Activated naive CD8-positive, alpha-beta T cell treated with anti-CD3 and anti-CD28 coated beads, Interleukin-2, amount 10 ng/mL, durations not matched to agents 7 days and 5 days (primary cell): ENCODE results near the gene USP17L13. TPM values are rescaled to one million over a fixed set of nuclear protein-coding genes. Genes with fewer than 3 reads are reported as not detected.
"Not testable (repeated sequence)": the region's sequence is repeated elsewhere in the genome, so short reads cannot be mapped to it uniquely, and the experiment has no call there.

Experiments
- ATAC-seq: fragments of 150-1000 bp; cut with Tn5 transposase; one replicate; pipeline ENCODE4 v1.10.0; 2021; ENCODE audit warnings: low read depth, moderate library complexity
- POLR2A ChIA-PET: fragments of 350-600 bp; sonication (Branson Sonifier 250); formaldehyde crosslinking; loops from one replicate; lab custom pipeline; 2021; ENCODE audit warnings: antibody characterized with exemption; lab: Charles Lee
- DNase-seq: peaks from one replicate; pipeline ENCODE4 v3.0.0; 2021
- H3K27ac Mint-ChIP-seq: one replicate; pipeline ENCODE4 v1.8.0; 2022; ENCODE audit warnings: mild to moderate bottlenecking, mixed read lengths
- H3K27me3 Mint-ChIP-seq: one replicate; pipeline ENCODE4 v1.8.0; 2022; ENCODE audit warnings: mild to moderate bottlenecking, moderate library complexity, mixed read lengths
- H3K36me3 Mint-ChIP-seq: one replicate; pipeline ENCODE4 v1.8.0; 2021; ENCODE audit warnings: mild to moderate bottlenecking, mixed read lengths
- H3K4me1 Mint-ChIP-seq: one replicate; pipeline ENCODE4 v1.8.0; 2021; ENCODE audit warnings: mixed read lengths
- H3K4me3 Mint-ChIP-seq: one replicate; pipeline ENCODE4 v1.8.0; 2022; ENCODE audit warnings: mild to moderate bottlenecking, moderate library complexity, mixed read lengths
- H3K9me3 Mint-ChIP-seq: one replicate; pipeline ENCODE4 v1.8.0; 2021; ENCODE audit warnings: mixed read lengths
- total RNA-seq, 2 experiments: library from RNA; stranded (reverse); gene quantifications; one replicate each; pipeline ENCODE4 v1.2.3, GENCODE V29; 2021

Gene USP17L13
- total RNA-seq, 2 experiments from 2014 or later: not detected

- H3K36me3 Mint-ChIP-seq, H3K27me3 Mint-ChIP-seq, ATAC-seq, POLR2A ChIA-PET, H3K27ac Mint-ChIP-seq, H3K9me3 Mint-ChIP-seq, H3K4me3 Mint-ChIP-seq, H3K4me1 Mint-ChIP-seq, DNase-seq: not testable (repeated sequence)
These were observed 42.6 kb downstream of the USP17L13 start, which contains the start of gene USP17L22 for GRCh38 chr4:9267319-9267718. Gene USP17L22 (plus strand): TSS chr4:9267619. CDS start chr4:9267619, 0 bp downstream.

- not testable (repeated sequence) for ATAC-seq, H3K9me3 Mint-ChIP-seq
These were observed 47.0 kb downstream of the USP17L13 start for GRCh38 chr4:9271719-9272118.

More at GRCh38 chr4:9271719-9272118, 47.0 kb downstream of the USP17L13 start:
- H3K4me1 Mint-ChIP-seq, H3K27me3 Mint-ChIP-seq, H3K27ac Mint-ChIP-seq, H3K4me3 Mint-ChIP-seq, POLR2A ChIA-PET, H3K36me3 Mint-ChIP-seq: not testable (repeated sequence)
- peak; percentile 49 for DNase-seq

Other genes with a start within 250 kb of the USP17L13 start
- not detected for gene FAM90A26, start 54.5 kb upstream of the USP17L13 start, total RNA-seq
- not detected for gene USP17L10, start 14.2 kb upstream of the USP17L13 start, total RNA-seq
- not detected for gene USP17L11, start 9.5 kb upstream of the USP17L13 start, total RNA-seq
- not detected for gene USP17L12, start 4.7 kb upstream of the USP17L13 start, total RNA-seq
- gene USP17L15, start 9.5 kb downstream of the USP17L13 start, total RNA-seq: not detected
- not detected for gene USP17L17, start 19.0 kb downstream of the USP17L13 start, total RNA-seq
- not detected for gene USP17L18, start 23.7 kb downstream of the USP17L13 start, total RNA-seq
- not detected for gene USP17L19, start 28.5 kb downstream of the USP17L13 start, total RNA-seq
- not detected for gene USP17L20, start 33.2 kb downstream of the USP17L13 start, total RNA-seq
- gene USP17L21, start 38.0 kb downstream of the USP17L13 start, total RNA-seq: not detected
- not detected for gene USP17L22, start 42.7 kb downstream of the USP17L13 start, total RNA-seq
- gene USP17L24, start 100.3 kb downstream of the USP17L13 start, total RNA-seq: not detected
- gene USP17L25, start 105.0 kb downstream of the USP17L13 start, total RNA-seq: not detected
- not detected for gene USP17L26, start 109.8 kb downstream of the USP17L13 start, total RNA-seq
- not detected for gene USP17L5, start 114.5 kb downstream of the USP17L13 start, total RNA-seq
- not detected for gene USP17L27, start 119.3 kb downstream of the USP17L13 start, total RNA-seq
- gene USP17L28, start 124.0 kb downstream of the USP17L13 start, total RNA-seq: not detected
- not detected for gene USP17L29, start 128.7 kb downstream of the USP17L13 start, total RNA-seq
- gene USP17L30, start 138.2 kb downstream of the USP17L13 start, total RNA-seq: not detected
- gene DEFB131A, start 219.5 kb downstream of the USP17L13 start, total RNA-seq: not detected